HepG2 (cell line): ENCODE measurements around the gene DPP3. TPM values are rescaled to one million over a fixed set of nuclear protein-coding genes. Genes with fewer than 3 reads are reported as not detected.

ENCODE experiments used
- DMAP1 ChIP-seq: IDR thresholded peaks from 2 replicates; pipeline ENCODE4 v1.6.1; 2016
- ELF4 ChIP-seq: sonication (generic); formaldehyde crosslinking; IDR thresholded peaks from 2 replicates; pipeline ENCODE4 v1.5.0; 2020; ENCODE audit warnings: missing genetic modification reagents, mild to moderate bottlenecking, moderate library complexity, borderline replicate concordance
- HOXA5 ChIP-seq: sonication (generic); formaldehyde crosslinking; IDR thresholded peaks from 2 replicates; pipeline ENCODE4 v1.4.0; 2020; ENCODE audit warnings: missing genetic modification reagents
- KDM2A ChIP-seq: sonication (generic); formaldehyde crosslinking; IDR thresholded peaks from 2 replicates; pipeline ENCODE4 v1.4.0; 2020; ENCODE audit warnings: low read depth, missing genetic modification reagents, borderline replicate concordance
- KMT2A ChIP-seq: sonication (generic); formaldehyde crosslinking; IDR thresholded peaks from 2 replicates; pipeline ENCODE4 v1.4.0; 2020; ENCODE audit warnings: missing genetic modification reagents
- NFIB ChIP-seq: sonication (generic); formaldehyde crosslinking; IDR thresholded peaks from 2 replicates; pipeline ENCODE4 v1.9.0; 2021; ENCODE audit warnings: missing genetic modification reagents, mild to moderate bottlenecking, borderline replicate concordance
- PAX8 ChIP-seq: sonication (generic); formaldehyde crosslinking; IDR thresholded peaks from 2 replicates; pipeline ENCODE4 v1.8.0; 2022; ENCODE audit warnings: mild to moderate bottlenecking, missing genetic modification reagents, borderline replicate concordance
- RFXAP ChIP-seq: sonication (generic); formaldehyde crosslinking; IDR thresholded peaks from 2 replicates; pipeline ENCODE4 v1.4.0; 2020; ENCODE audit warnings: missing genetic modification reagents, borderline replicate concordance
- RXRA ChIP-seq: sonication (generic); formaldehyde crosslinking; IDR thresholded peaks from 2 replicates; pipeline ENCODE4 v1.5.1; 2020; ENCODE audit warnings: missing genetic modification reagents
- RXRB ChIP-seq: IDR thresholded peaks from 2 replicates; pipeline ENCODE4 v1.6.1; 2016; ENCODE audit warnings: borderline replicate concordance, missing genetic modification reagents, missing compliant biosample characterization
- SSRP1 ChIP-seq: IDR thresholded peaks from 2 replicates; pipeline ENCODE4 v1.6.1; 2016; ENCODE audit warnings: control low read depth
- TBX2 ChIP-seq: sonication (generic); formaldehyde crosslinking; IDR thresholded peaks from 2 replicates; pipeline ENCODE4 v1.5.0; 2020; ENCODE audit warnings: missing genetic modification reagents, mild to moderate bottlenecking, borderline replicate concordance
- TEAD3 ChIP-seq: optimal IDR thresholded peaks from 2 replicates; pipeline ENCODE3; 2016; ENCODE audit warnings: borderline replicate concordance
- ZBTB20 ChIP-seq: sonication (generic); formaldehyde crosslinking; IDR thresholded peaks from 2 replicates; pipeline ENCODE4 v1.8.1; 2023; ENCODE audit warnings: missing genetic modification reagents, low read depth, mild to moderate bottlenecking, borderline replicate concordance
- ZNF136 ChIP-seq: sonication (generic); formaldehyde crosslinking; IDR thresholded peaks from 2 replicates; pipeline ENCODE4 v1.8.1; 2022; ENCODE audit warnings: low read depth, mild to moderate bottlenecking, moderate library complexity, missing genetic modification reagents
- ZNF143 ChIP-seq: sonication (generic); formaldehyde crosslinking; IDR thresholded peaks from 2 replicates; pipeline ENCODE4 v1.4.0; 2020; ENCODE audit warnings: missing genetic modification reagents
- ZNF24 ChIP-seq: fragments of 450-650 bp; IDR thresholded peaks from 2 replicates; pipeline ENCODE4 v1.6.1; 2017; ENCODE audit warnings: antibody characterized with exemption, mild to moderate bottlenecking
- ZNF773 ChIP-seq: sonication (generic); formaldehyde crosslinking; IDR thresholded peaks from 2 replicates; pipeline ENCODE4 v1.4.0; 2020; ENCODE audit warnings: missing genetic modification reagents, borderline replicate concordance
- polyA plus RNA-seq, 8 experiments: library from polyadenylated mRNA; depleted of rRNA in 3 of 8; stranded (reverse) in 7 of 8; unstranded in 1 of 8; fragments of >200 nt; fragmentation: Illumina TruSeq in 4 of 8; extraction: Trizol in 4 of 8; gene quantifications; 2 replicates each; pipeline versions ENCODE4 v1.2.1 to v1.2.3, GENCODE V29; 2011 to 2016; ENCODE audit warnings: low read depth in 4 of 8, missing spikeins in 1 of 8, mixed read lengths in 1 of 8; ENCODE audit not compliant: insufficient read depth in 1 of 8
- total RNA-seq, 5 experiments: library from RNA; depleted of rRNA; stranded (reverse); fragments of >200 nt; fragmentation: Illumina TruSeq; extraction: Trizol; gene quantifications; 2 replicates each; pipeline ENCODE4 v1.2.3, GENCODE V29; 2016; ENCODE audit warnings: low read depth in 1 of 5
- TF ChIP-seq, protein P1 (sequence below): sonication (generic); formaldehyde crosslinking; IDR thresholded peaks from 2 replicates; pipeline ENCODE4 v1.4.0; 2020; ENCODE audit warnings: mild to moderate bottlenecking, missing genetic modification reagents
- TF ChIP-seq, protein P2 (sequence below): sonication (generic); formaldehyde crosslinking; IDR thresholded peaks from 2 replicates; pipeline ENCODE4 v1.4.0; 2020; ENCODE audit warnings: missing genetic modification reagents
- TF ChIP-seq, protein P3 (sequence below): sonication (generic); formaldehyde crosslinking; conservative IDR thresholded peaks from 2 replicates; pipeline ENCODE4 v1.8.0; 2022; ENCODE audit warnings: missing genetic modification reagents

DPP3 gene
- total and polyA plus RNA-seq, 2 of the 13 experiments (the other 11 are each of a cell fraction or from before 2014, with no cell fraction given): 38.4 to 59.8 TPM

DNA sequence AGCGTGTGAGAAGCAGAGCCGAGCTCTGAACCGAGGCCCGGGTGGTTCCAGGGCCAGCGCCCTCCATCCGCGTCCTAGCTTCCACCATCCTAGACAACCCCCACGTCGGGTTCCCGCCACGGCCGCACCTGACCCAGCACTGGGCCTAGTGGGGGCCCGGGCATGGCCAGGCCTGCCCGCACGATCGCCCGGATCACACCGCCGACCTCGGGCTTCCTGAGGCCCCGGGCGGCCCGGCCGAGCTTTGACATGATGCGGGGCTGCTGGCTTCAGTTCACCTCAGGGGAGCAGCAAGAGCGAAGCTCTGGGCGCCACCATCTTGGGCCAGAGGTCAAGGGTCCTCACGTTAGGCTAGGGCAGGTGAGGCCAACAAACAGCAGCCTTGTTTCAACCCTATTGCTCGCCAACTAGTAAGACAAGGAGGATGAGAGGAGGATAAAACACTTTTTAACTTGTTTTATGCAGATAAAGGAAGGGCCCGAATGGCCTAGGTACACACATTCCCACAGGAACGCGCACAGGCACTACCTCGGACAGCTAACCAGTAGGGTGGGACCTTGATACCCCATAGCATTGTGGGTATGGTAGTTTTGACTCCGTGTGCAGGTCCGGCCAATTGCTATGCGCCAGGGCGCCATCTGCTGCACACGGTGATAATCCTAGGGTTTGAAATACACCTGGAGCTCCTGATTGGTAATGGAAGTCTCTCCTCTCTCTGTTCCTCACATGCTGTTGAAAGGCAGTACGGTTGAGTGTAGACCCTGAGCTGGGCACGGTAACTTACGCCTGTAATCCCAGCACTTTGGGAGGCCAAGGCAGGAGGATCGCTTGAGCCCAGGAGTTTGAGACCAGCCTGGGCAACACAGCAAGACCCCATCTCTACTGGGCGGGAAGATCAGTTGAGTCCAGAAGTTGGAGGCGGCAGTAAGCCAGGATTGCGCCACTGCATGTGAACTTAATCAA, 41.4 kb upstream of the DPP3 start, which contains the start of gene MRPL11 (continued):
- TF ChIP-seq DMAP1 (CRISPR knock-in tag) (no peak; the same call in 1 of the 2 replicates), KMT2A (CRISPR knock-in tag) (peak; percentile 42; the same call in 1 of the 2 replicates), KDM2A (CRISPR knock-in tag) (peak; percentile 63; the same call in 1 of the 2 replicates), RFXAP (0 out of 2 replicates have a peak, but pooled peaks have one; percentile 17), ZNF773 (CRISPR knock-in tag) (peak; percentile 78; the same call in 1 of the 2 replicates), ZBTB20 (CRISPR knock-in tag) (no peak), RXRB (CRISPR knock-in tag) (peak; percentile 22; the same call in 1 of the 2 replicates), TEAD3 (CRISPR knock-in tag) (peak; percentile 85), ELF4 (CRISPR knock-in tag) (no peak), ZNF136 (peak; percentile 67; the same call in 1 of the 2 replicates), RXRA (peak; percentile 68; the same call in 1 of the 2 replicates), TBX2 (peak; percentile 23), HOXA5 (CRISPR knock-in tag) (peak; percentile 63; the same call in 1 of the 2 replicates), ZNF143 (CRISPR knock-in tag) (peak; percentile 99), SSRP1 (CRISPR knock-in tag) (no peak), ZNF24 (no peak), PAX8 (CRISPR knock-in tag) (no peak), NFIB (CRISPR knock-in tag) (no peak)
- TF ChIP-seq, protein P1, sequence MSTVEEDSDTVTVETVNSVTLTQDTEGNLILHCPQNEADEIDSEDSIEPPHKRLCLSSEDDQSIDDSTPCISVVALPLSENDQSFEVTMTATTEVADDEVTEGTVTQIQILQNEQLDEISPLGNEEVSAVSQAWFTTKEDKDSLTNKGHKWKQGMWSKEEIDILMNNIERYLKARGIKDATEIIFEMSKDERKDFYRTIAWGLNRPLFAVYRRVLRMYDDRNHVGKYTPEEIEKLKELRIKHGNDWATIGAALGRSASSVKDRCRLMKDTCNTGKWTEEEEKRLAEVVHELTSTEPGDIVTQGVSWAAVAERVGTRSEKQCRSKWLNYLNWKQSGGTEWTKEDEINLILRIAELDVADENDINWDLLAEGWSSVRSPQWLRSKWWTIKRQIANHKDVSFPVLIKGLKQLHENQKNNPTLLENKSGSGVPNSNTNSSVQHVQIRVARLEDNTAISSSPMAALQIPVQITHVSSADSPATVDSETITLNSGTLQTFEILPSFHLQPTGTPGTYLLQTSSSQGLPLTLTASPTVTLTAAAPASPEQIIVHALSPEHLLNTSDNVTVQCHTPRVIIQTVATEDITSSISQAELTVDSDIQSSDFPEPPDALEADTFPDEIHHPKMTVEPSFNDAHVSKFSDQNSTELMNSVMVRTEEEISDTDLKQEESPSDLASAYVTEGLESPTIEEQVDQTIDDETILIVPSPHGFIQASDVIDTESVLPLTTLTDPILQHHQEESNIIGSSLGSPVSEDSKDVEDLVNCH (CRISPR knock-in tag): no peak
- TF ChIP-seq, protein P2, sequence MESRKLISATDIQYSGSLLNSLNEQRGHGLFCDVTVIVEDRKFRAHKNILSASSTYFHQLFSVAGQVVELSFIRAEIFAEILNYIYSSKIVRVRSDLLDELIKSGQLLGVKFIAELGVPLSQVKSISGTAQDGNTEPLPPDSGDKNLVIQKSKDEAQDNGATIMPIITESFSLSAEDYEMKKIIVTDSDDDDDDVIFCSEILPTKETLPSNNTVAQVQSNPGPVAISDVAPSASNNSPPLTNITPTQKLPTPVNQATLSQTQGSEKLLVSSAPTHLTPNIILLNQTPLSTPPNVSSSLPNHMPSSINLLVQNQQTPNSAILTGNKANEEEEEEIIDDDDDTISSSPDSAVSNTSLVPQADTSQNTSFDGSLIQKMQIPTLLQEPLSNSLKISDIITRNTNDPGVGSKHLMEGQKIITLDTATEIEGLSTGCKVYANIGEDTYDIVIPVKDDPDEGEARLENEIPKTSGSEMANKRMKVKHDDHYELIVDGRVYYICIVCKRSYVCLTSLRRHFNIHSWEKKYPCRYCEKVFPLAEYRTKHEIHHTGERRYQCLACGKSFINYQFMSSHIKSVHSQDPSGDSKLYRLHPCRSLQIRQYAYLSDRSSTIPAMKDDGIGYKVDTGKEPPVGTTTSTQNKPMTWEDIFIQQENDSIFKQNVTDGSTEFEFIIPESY (CRISPR knock-in tag): peak; percentile 9; the same call in 1 of the 2 replicates
- TF ChIP-seq, protein P3, sequence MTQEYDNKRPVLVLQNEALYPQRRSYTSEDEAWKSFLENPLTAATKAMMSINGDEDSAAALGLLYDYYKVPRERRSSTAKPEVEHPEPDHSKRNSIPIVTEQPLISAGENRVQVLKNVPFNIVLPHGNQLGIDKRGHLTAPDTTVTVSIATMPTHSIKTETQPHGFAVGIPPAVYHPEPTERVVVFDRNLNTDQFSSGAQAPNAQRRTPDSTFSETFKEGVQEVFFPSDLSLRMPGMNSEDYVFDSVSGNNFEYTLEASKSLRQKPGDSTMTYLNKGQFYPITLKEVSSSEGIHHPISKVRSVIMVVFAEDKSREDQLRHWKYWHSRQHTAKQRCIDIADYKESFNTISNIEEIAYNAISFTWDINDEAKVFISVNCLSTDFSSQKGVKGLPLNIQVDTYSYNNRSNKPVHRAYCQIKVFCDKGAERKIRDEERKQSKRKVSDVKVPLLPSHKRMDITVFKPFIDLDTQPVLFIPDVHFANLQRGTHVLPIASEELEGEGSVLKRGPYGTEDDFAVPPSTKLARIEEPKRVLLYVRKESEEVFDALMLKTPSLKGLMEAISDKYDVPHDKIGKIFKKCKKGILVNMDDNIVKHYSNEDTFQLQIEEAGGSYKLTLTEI (CRISPR knock-in tag): no peak
